ENCODE data around the gene C6orf136.
"Not testable (repeated sequence)": the region's sequence is repeated elsewhere in the genome, so short reads cannot be mapped to it uniquely, and the experiment has no call there.

C6orf136 gene

DNA sequence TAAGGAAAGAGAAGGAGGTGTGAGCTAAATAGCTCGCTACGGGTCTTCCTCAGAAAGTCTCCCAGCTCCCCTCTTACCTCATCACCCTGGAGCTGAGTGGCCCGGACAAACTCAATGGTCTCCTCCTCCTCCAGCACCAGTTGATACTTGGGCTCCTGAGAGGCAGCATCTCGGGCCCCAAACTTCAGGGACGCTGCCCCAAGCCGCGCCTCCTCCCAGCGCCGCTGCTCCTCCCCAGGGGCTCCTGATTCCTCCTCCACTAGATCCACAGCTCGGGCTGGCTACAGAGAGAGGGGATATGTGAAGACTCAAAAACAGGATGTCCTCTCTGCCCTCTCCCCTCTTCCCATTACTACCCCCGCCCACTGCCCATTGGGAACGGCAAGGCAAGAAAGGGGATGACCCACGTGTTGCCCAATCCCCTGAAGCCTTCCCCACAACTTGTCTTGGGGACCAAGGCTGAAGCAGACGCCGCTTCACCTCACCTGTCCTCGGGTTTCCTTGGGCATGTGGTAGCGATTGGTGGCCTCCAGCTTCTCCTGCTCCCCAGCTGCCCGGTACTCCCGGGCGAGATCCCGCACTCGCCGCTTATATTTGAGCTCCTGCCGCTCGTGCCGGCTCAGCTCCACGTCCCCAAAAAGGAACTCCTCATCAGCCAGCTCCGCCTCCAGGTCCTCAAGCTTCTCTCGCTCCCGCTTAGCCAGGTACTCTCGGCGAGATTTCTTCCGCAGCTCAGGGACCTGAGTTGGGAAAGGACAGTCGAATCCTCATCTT, 18.2 kb downstream of the C6orf136 start:
- no peak for DNase-seq

DNA sequence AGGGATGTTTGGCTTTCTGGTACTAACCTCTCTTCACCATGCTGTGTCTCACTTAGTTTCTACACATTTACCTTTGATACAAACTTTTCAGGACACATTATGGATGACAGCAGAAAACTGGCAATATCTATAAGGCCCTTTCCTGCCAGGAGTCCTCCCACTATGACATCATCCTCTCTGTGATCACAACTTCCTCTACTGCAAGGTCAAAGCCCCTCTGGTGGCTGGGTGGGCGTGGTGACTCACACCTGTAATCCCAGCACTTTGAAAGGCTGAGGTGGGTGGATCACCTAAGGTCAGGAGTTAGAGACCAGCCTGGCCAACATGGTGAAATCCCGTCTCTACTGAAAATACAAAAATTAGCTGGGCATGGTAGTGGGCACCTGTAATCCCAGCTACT, 19.4 kb downstream of the C6orf136 start:
- DNase-seq: not testable (repeated sequence)

DNA sequence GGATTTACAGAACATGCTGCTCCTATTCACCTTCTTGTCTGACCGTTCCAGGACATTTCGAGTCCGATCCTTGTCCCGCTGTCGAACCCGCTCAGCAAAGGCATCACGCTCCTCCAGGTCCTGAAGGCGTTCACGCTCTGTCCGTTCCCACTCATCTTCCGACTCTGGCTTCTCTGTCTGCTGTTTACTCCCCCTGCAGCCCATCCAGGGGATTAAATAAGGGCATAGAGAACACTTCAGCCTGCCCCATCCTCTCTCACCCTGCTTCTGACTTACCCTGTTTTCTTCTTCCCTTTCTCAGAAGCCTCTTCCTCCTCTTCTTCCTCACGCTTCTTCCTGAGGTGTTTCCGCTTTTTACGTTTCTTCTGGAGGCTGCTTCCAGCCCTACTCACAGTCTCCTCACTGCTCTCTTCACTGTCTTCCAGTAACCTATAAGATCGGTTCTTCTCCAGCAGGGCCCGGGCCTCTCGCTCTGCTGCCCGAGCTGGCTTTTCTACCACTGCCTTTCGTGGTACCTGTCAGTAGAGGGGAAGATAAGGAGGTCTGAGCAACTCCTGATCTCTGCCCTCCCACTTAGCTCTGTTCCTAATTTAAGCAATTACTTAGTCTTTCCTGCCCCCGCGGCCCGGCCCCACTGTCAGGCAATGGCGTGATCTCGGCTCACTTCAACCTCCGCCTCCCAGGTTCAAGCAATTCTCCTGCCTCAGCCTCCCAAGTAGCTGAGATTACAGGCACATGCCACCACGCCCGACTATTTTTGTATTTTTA, 24.0 kb downstream of the C6orf136 start:
- DNase-seq: no peak

DNA sequence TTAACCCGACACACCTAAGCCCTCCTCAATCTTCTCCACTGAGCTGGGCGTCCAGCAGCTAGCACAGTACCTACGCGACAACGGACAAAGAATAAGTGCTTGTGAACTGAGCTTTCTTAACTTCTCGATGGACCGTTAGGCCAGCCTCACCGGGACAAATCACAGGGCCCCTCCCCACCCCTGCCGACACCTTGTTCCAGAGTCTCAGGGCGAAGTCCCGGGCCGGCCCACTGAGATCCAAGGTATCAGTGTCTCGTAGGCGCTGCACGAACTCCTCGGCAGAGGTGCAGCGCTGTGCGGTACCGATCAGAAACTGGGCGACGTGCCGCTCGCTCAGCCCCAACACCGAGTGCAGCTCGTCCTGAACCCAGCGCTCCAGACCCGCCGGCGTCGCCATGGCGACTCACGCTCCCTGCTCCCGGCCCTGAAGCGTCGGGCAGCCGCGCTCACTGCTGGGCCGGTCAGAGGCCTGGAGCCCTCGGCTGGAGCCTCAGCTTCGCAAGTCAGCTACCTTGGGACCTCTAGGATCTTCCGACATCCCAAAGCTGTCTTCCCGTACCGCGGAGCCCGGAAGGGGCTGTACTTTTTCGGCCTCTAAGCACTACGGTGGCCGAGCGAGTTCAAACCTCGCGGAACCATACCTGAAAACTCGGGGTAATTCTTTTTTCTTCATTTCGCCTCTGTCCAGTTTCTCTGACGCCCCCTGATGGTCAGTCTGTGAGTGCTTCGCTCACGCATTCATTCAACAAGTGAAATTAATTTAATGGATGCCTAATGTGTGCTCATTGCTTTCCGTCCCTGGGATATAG, 25.7 kb downstream of the C6orf136 start, which contains the start of gene DHX16:
Gene DHX16 (minus strand): TSS at position 562 of the 809 bp plus-strand sequence. CDS start 165 bp downstream, at position 397.
- DNase-seq: peak; percentile 92 to 94

DNA sequence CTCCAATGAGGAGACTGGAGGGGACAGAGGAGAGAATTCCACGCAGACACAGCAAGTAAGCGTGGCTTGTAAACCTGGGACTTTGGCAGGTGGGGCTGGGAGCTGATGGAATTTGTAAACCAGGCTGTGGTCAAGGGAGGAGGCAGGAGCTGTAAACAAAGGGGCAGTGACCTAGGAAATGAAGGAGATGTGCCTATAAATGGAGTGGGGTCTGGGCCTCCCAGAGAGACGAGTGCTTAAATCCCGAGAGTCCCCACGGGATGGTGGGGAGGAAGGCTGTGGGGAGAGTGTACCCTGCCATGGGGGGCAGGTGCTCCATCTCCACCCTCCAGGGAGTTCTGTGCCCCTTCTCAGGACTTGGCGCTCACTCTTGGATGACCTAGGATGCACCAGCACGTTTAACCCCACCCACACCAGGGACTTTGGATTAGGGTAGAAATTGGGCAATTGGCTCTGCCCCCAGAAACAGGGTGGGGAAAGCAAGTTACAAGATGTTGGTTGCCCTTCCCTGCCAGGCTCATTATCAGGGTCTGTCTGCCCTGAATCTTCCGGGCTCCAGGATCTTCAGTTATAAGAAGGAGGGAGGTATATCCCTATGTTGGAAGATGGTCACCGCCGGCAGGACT, 29.8 kb downstream of the C6orf136 start:
- no peak for DNase-seq

DNA sequence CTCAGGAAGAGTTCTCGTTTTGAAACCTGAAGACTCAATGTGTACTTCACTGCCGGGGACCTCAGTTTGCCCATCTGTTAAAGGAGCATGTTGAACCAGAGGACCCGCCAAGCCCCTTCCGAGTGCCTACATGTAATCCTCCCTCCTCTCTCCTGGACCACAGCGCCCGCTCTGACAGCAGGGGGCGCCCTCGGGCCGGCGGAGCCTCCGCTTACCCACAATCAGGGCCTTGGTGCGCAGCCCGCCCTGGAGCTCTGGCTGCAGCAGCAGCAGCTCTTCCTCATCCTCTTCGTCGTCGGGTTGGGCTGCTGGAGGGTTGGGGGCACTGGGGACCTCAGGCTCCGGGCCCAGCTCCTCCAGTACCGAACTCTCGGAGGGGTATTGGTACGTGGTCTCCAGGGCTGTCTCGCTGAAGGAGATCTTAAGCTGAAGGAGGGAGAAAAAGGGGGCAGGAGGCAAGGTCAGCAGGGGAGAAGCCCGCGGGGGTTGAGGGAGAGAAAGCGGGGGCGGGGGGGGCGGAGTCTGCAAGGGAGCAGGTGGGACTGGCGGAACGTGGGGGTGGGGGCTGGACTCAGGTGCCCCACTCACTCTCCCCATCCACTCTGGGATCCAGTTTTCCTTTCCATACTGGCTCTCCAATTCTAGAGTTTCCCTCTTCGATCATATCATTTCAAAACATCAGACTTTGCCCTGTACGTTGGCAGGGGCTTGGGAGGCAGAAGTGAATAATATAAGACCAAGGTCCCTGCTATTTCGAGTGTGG, 32.2 kb downstream of the C6orf136 start:
- peak; percentile 91 for DNase-seq

DNA sequence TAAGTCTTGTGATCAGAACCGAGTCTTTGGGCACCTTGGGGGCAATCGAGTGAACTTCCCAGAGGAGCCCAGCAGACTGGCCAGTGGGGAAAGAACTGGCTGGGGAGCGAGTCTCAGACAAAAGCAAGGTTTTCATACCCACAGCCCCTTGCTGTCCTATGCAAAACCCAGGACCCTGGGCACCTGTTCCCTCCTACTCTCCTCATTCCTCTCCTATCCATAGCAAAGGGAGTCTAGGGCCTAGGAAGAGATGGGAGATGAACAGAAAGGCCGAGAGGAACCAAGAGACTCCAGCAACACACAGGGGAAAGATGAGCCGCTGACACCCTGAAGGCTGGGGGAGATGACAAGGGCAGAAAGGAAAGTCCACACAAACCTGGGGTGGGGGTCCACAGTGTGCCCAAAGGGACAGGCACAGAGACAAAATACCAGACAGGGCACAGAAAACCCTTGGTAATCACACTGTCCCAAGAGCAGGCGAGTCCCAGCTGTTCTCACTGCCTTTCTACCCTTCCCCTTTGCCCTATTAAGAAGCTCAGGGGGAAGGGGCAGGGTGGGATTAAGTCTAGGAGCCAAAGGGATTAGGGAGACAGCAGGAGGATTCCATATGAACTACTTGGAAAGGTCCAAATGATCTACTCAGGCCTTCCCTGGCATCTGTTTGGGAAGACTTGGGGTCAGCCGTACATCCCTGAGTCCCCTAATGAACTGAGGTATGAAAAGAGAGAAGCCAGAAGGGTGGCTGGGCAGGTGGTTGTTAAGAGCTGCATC, 33.0 kb downstream of the C6orf136 start:
- DNase-seq: no peak

DNA sequence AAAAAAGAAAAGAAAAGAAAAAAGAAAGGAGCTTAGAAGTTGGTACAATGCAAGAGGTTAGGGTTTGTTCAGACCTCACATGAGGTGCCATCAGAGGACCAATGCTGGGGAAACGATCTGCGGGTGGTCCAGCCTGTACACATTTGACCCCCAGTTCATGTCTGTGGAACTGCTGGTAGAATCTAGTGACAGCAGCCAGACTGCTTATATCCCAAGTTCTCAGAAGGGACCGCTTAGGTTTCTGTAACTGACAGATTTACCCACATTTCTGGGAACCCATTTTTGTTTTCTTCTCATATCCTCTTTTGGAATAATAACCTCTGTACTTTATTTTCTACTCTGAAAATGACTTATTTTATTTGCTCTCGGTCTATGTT, 34.8 kb downstream of the C6orf136 start:
- DNase-seq: no peak

DNA sequence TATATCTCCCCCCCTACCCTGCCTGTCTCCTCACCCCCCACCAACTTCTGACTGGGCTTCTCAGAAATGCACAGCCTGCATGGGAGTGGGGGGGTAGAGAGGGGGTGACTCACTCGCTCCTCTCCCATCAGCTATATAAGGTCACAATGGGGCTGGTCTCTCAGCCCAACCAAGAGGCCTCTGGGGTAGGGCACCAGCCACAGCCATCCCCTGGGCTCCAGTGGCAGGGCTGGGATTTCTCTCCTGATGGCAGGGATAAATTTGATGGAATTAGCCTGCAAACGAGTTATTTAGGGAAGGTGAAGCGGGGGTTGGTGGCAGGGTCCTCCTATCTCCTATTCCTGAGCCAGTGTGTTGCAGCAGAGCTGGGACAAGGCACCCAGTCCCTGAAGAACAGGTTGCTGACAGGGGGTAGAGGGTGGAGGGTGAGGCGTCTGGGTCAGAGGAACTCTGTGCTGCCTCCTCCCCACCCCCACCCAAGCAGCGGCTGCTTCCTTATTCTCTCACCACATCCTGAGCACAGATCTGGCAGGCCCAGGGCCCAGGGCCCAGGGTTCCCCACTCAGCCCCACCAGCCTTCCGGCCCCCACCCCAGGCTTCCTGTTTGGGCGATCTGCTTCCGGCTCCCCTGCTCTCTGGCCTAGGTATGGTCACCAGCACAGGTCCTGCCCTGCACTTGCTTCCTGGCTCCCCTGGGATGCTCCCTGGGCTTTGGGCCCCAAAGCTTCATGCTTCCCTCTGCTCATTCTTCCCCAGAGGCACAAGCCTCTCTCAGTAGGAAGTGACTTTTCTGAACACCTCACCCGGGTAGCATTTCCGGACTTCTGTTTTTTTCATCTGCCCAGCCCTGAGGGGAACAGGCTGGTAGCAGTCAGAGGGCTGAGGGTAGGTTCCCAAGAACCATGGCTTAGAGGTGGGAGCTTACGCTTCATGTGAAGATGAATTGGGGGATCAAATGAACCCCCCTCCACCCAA, 35.5 kb downstream of the C6orf136 start:
- DNase-seq: peak; percentile 89 to 92

DNA sequence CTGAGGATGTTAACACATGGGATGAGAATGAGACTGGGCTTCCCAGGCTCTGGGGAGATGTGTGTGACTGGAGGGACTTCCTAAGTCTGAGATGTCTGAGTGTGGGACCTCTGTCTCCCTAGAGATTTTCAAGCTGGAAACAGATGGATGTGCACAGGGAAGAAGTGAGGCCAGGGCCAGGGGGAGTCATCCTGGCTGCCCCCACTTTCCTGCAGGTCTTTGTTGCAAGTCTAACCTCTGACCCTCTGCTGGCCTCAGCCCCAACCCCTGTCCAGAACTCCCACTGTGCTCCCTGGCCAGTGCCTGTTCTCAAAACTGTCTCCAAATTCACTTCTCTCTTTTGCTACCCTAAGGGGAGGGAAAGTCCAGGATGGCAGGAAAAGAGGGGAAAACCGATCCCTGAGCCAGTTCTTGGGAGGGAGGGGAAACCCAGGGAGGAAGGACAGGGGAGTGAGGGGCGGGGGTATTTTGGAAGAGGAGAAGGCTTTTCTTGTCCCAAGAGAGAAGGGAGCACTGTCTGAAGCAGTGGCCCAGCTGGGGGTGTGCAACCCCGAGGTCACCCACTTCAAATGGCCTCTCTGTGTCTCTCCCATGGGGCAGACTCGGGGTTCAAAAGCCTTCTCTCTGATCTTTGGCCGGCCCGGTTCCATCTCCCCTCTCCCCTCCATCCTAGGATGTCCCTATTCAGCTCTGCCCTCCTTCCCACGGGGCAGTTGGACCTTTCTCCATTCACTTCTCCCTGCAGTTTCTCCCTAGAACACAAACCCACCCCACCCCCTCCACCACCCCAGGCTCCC, 36.4 kb downstream of the C6orf136 start:
- no peak for DNase-seq

DNA sequence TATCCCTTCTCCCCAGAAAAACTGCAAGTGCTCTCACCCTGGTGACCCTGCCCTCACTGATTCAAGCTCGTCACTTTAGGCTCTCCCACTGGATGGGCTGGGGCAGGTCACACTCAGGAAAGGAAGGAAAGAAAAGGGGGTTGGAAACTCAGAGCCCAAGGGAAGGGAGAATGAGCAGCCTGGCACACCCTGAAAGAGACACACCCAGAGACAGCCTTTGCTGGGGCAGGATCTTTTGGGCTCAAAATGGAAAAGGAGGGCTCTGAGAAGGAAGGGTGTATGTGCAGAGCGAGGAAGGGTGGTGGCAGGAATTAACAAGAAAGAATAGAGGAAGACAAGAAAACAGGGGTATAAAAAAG, 37.0 kb downstream of the C6orf136 start:
- no peak for DNase-seq

DNA sequence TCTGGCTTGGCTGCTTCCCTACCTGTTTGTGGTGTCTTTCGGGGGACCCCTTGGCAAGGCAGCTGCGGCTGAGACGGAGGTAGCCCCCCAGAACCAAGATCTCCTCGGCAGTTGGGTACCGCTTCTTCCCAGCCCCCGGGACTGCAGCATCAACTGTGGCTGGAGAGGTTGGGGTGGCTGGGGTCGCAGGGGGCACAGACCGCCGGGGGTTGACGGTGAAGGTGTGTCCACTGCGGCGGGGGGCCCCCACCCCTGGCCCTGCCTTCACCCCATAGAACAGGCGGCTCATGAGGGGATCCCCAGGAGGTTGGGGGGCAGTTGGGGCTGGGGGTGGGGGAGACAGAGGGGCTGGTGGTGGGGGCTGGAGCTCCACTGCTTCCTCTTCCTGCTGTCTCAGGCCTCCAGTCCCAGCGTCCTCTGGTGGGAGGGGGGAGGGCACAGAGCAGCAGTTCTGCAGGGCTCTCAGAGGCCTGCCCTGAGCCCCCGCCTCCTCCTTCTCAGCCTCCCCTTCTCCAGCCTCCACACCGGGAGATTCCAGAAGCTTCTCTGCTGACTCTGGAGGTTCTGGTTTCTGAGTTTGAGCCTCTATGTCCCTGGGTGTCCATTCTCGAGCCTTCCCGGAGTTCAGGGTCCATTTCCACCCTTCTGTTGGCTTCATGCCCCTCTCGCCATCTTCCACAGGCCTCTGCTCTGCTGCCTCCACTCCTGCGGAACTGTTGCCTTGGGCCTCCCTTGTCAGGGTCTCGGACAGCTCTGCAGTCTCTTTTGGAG, 37.6 kb downstream of the C6orf136 start:
- peak; percentile 56 to 58 for DNase-seq

DNA sequence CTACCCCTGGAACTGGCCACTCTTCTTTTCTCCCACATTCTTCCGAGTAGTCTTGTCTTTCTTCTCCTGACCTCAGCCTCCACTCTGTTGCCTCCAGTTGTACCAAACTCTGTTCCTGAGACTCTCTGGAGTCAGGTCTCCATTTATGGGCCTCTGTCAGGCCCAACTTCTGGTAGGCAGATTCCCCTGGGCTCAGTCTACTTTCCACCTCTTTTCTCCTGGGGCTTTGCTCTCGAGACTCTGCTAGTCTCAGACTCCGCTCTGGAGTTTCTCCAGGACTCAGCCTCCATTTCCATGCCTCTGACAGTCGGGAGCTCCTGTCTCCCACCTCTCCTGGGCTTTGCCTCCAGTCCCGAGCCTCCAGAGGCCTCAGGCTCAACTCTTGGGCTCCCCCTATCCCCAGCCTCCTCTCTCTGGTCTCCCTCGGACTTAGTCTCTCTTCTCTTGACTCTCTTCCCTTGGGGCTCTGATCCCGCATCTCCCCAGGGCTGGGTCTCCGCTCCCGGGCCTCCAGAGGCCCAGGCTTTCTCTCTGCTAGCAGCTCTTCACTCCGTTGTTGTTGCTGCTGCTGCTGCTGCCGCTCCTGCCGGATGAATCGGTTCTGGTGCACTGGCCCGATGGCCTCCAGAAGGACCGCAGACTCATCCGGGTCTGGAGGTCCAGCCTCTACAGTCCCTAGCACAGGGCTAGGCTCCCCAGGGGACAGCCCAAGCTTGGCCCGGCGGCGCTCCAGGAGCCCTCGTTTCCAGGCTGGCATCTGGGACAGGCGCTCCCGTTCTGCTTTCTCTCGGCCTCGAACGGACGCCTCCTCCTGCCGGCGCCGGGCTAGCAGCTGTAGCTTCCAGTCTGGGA, 38.5 kb downstream of the C6orf136 start:
- DNase-seq: peak in 1 of 2 donors; percentile 42

DNA sequence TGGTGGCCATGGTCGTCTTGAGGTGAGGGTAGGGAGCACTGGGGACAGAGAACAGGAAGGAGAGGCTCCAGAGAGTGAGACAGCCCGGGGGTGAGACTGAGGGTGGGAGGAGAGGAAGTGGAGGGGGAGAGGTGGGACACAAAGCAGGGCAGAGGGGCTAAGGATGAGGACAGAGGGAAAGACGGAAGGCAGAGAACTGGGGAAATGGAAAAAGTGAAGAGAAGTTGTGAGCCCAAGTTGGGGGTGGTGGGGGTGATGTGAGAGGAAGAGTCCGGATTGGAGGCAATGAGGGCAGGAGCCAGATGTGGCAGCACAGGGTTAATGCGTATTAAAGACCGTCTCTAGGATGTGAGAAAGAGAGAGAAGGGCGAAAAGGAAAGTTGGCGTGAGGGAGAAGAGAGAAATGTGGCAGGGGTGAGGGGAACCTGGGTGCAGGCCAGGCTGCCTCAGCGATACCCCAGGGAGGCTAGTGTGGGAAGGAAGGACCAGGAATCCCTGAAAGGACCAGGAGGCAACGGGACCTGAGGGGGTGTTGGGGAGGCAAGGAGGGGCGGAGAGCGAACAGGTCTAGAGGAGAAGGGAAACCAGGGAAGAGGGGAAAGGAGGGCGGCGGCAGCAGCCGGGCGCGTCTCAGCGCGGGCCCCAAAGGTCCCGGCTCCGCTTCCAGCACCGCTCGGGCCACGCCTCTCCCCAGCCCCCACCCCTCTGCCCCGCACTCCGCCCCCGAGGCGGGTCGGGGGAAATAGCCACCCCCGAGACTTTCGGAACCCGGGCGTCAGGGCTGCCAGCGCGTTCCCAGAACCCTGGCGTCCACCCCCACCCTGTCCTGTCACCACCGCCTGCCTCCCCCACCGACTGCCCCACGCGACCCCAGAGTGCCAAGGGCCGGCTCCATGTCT, 39.3 kb downstream of the C6orf136 start, which contains the start of gene PPP1R18:
Gene PPP1R18 (minus strand): TSS at position 637 of the 899 bp plus-strand sequence. CDS start 627 bp downstream, at position 10.
- DNase-seq: peak; percentile 80 to 83

DNA sequence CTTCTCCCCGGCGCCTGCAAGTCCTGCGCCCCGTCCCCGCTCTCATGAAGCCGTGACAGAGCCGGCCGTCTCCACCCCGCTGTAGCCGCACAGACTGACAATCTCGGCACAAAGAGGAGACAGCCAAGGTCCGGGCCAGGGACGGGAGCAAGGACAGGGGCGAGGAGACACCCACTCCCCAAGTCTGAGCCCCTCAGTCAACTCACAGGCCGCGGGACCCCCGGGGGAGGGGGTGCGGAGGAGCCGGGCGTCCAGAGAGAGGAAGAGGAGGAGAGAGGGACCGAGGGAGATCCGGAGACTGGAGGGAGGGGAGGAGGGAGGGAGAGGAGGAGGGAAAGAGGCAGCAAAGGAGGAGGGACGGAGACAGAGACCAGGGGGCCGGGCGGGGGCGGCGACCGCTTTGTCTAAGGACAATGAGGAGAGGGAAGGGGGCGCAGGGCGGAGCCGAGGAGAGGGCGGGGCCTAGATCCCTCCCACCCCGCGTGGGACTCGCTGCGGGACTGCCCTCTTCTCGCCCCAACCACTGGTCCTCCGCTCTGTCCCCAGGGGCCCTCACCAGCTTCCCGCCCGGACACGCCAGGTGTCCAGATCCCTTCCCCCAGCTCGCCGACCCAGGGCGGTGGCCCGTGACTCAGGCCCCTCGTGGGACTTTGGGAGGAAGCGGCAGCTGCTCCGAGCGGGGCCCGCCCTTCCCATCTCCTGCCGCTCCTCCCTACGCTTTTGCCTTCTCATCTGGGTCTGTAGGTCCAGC, 40.1 kb downstream of the C6orf136 start:
- peak; percentile 79 to 88 for DNase-seq
